Measurements from ENCODE around the gene DLGAP4.

DNA sequence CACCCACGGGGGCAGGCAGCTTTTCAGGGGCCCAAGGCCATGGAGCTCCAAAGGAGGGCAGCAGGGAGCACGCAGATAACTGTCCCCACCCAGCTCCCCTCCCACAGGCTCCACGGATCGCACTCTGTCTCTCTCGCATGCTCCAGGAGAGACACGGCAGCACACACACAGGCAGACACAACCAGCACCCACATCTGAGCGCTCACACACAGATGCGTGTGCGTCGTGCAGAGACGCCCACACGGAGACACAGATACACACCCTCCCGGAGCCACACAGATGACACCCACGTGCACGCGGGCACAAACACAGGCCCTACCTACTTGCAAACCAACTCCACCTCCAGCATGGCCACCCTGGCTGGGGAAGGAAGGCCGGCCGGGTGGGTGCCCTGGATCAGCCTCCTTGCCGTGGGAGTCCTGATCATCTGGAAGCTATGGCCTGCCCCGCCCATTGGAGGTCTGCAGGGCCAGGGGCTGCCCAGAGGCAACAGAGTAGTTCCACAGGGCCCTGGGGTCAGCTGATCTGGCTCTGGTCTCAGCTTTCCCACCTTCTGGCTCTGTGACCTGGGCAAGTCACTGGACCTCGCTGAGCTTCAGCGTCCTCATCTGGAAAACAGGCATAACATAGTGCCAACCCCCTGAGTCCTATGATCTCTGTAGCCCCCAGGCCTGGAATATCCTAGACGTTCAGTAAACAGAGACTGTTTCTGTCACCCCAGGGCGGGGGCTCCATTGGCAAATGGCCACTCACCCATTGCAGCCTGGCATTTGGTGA is 38.3 kb upstream of the DLGAP4 start:
- TF ChIP-seq, protein P1, sequence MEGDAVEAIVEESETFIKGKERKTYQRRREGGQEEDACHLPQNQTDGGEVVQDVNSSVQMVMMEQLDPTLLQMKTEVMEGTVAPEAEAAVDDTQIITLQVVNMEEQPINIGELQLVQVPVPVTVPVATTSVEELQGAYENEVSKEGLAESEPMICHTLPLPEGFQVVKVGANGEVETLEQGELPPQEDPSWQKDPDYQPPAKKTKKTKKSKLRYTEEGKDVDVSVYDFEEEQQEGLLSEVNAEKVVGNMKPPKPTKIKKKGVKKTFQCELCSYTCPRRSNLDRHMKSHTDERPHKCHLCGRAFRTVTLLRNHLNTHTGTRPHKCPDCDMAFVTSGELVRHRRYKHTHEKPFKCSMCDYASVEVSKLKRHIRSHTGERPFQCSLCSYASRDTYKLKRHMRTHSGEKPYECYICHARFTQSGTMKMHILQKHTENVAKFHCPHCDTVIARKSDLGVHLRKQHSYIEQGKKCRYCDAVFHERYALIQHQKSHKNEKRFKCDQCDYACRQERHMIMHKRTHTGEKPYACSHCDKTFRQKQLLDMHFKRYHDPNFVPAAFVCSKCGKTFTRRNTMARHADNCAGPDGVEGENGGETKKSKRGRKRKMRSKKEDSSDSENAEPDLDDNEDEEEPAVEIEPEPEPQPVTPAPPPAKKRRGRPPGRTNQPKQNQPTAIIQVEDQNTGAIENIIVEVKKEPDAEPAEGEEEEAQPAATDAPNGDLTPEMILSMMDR (conservative IDR thresholded peaks at IDR 0.05; ENCODE audit: low read depth, low read length), result no peak
- no peak for TF ChIP-seq EZH2 (IDR thresholded peaks at IDR 0.05; ENCODE audit: borderline replicate concordance, low read depth, low read length, poor library complexity, severe bottlenecking)

All from A673 (cell line).